Measurements from ENCODE around the gene ALG1.
"Not testable (repeated sequence)": the region's sequence is repeated elsewhere in the genome, so short reads cannot be mapped to it uniquely, and the experiment has no call there.

Gene ALG1

DNA sequence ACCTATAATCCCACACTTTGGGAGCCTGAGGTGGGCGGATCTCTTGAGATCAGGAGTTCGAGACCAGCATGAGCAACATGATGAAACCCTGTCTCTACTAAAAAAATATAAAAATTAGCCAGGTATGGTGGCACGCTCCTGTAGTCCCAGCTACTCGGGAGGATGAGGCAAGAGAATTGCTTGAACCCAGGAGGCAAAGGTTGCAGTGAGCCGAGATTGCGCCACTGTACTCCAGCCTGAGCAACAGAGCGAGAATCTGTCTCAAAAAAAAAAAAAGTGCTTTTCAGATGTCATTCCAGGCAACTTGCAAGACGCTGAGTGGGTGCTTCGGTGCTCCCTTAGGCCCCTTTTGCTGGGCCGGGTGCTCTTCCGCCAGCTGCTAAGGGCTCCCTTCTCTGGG is 27.1 kb upstream of the ALG1 start:
- not testable (repeated sequence) for DNase-seq (ENCODE audit: low read depth in 3 of 3)

- DNase-seq (ENCODE audit: low read depth in 3 of 3), result no peak
These were observed 26.0 kb upstream of the ALG1 start for GRCh38 chr16:5045499-5046115.

GRCh38 chr16:5046914-5047313 is 24.7 kb upstream of the ALG1 start:
- DNase-seq (ENCODE audit: low read depth in 3 of 3), result no peak

DNA sequence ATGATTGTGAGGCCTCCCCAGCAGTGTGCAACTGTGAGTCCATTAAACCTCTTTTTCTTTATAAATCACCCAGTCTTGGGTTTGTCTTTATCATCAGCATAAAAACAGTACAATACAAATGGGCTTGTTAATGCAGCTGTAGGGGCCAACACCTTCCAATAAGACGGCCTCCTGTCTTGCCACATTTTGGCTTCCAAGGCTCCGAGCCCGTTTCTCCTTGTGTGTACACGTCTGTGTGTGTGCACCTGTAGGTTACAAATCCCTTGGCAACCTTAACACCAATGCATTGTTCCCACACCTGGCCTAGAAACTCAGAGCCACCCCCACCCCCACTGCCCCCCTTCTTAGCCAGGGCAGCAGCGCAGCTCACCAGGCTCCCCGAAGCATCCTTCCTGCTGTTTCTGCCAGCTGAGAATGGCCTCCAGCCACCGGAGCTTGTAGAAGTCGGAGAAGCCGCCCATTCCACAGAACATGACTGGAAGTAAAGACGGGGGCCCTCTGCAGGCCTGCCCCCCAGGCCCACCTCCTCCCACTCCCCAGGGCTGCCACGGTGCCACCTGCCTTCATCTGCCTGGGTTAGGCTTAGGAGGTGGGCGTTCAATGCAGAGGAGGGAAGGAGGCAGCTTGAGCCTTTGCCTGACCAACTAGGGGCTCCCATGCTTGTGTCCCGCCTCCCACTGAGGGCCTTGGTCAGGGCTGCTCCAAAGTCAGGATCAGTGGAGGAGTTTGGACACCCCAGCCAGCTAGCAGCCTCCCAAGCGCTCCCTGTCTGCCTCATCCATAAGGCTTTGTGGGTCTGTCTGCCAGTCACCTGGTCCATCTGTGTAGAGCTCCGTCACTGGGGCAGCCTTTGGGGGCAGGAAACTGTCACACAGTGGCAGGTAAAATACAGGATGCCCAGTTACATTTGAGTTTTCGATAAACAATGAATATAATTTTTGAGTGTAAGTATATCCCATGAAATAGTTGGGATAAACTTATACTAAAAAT is 16.5 kb upstream of the ALG1 start:
- no peak for DNase-seq (ENCODE audit: low read depth in 3 of 3)

DNA sequence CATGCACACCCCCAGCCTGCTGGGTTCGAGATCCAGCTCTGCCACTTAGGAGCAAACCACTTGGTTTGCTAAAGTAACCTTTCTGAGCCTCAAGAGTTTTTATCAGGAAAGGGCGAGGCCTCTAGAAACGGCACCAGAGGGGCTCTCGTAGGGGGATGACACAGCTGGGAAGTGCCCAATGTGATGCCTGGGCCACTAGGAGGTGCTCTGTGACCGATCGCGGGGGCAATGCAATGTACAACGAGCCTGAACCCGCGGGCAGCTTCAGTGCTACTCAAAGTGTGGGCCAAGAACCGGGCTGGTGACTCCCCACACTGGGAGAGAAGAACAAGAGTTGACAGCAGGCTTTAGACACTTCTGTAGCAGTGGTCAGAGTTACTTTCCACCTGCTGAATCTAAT is 15.3 kb upstream of the ALG1 start:
- DNase-seq (ENCODE audit: low read depth in 3 of 3), result no peak

GRCh38 chr16:5058476-5058875 is 13.2 kb upstream of the ALG1 start:
- DNase-seq (ENCODE audit: low read depth in 3 of 3), result no peak

DNA sequence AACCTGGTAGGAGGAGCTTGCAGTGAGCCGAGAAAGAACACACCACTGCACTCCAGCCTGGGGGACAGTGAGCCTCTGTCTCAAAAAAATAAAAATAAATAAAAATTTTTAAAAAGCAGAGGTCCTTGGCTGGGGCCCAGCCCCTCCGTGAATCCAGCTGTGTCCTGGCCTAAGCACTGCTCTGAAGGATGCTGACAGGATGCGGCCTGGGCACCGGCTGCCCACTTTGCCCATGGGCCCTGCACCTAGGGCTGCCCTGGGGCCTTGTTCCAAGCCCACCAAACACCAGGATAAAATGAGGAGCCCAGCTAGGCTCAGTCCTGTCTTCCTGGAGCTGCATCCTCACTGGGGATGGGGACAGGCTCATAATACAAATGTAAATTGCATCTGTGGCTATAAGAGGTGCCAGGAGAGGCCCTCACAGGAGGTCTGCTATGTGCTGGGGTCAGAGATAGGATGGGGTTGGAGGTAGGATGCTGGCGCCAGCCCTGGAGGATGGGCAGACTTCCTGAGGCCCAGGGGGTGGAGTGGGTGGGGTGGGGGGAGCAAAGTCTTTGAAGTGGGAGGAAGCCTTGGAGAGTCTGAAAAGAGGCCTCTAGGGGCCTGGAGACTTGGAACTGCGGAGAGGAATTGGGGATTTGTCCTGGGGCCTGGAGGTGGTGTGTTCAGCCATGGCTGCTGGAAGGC is 12.1 kb upstream of the ALG1 start:
- DNase-seq (ENCODE audit: low read depth in 3 of 3), result no peak

- DNase-seq (ENCODE audit: low read depth in 3 of 3), result no peak
These were observed 11.5 kb upstream of the ALG1 start for GRCh38 chr16:5060073-5060641.

GRCh38 chr16:5062051-5062450 is 9.6 kb upstream of the ALG1 start:
- no peak for DNase-seq (ENCODE audit: low read depth in 3 of 3)

- DNase-seq (ENCODE audit: low read depth in 3 of 3), result no peak
These were observed 8.6 kb upstream of the ALG1 start for GRCh38 chr16:5062790-5063765.

- DNase-seq (ENCODE audit: low read depth in 3 of 3), result no peak
These were observed 6.7 kb upstream of the ALG1 start for GRCh38 chr16:5064915-5065314.

DNA sequence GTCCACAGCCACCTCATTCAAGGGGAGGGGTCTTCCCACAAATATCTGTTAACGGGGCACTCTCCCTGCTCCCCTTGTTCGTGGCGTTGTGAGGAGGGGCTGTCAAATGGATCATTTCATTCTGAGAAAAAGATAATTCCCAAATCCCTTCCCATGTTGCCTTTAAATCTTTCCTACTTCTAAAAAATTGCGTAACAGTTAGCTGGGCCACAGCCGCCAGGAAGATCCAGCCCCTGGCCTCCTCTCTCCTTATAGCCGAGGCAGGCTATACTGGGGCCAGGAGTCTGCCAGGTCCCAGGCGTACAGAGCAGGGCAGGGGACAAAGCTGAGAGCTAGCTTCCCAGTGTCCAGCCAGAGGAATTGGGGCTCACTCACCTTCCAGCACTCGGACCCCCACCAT is 6.3 kb upstream of the ALG1 start:
- DNase-seq (ENCODE audit: low read depth in 3 of 3), result no peak

- no peak for DNase-seq (ENCODE audit: low read depth in 3 of 3)
These were observed 5.8 kb upstream of the ALG1 start, which contains the start of gene C16orf89 for GRCh38 chr16:5065813-5066212. Gene C16orf89 (minus strand): TSS chr16:5065956. CDS start chr16:5065908, 48 bp downstream.

DNA sequence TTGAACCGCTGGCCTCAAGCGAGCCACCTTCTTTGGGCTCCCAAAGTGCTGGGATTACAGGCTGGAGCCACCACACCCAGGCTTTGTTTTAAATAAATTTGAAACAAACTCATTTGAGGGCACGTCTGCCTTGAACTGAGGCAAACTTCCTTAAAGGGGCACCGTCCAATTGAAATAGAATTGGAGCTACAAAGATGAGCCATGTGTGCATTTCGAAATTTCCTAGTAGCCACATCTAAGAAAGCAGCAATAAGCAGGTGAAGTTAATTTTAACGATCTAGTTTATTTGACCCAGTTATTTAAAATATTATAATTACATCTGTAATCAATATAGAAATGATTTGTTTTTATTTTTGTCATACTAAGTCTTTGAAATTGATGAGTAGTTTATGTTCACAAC is 5.1 kb upstream of the ALG1 start:
- no peak for DNase-seq (ENCODE audit: low read depth in 3 of 3)

DNA sequence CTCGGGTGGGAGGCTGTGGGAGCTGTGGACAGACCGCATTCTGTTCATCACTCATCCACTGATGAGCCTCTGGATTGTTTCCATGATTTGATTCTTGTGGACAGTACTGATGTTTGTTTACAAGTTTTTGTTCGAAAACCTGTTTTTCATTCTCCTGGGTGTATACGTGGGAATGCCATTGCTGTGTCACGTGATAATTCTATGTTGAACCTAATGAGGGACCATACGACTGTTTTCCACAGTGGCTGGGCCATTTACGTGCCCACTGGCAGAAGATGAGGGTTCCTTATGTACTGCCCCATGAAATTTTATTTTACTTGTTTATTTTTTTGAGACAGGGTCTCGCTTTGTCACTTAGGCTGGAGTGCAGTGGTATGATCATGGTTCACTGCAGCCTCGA is 2.6 kb upstream of the ALG1 start:
- no peak for DNase-seq (ENCODE audit: low read depth in 3 of 3)

DNA sequence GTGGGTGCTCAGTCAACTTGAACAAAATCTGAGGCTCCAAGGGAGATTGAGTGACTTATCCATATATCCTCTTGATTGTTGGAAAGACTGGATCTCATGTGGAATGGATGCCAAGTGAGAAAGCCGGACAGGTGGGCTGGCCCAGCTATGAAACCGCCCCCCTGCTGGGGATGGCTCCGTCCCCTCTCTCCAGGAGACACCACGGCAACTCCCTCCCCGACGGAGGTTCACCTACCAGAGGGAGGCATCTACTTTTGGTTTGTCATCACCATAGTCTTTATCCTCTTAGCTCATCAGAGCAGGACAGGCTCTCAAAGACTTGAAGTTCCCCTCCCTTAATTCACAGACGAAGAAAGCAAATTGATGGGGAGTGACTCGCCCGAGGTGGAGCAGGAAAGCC is 1.8 kb upstream of the ALG1 start:
- no peak for DNase-seq (ENCODE audit: low read depth in 3 of 3)

DNA sequence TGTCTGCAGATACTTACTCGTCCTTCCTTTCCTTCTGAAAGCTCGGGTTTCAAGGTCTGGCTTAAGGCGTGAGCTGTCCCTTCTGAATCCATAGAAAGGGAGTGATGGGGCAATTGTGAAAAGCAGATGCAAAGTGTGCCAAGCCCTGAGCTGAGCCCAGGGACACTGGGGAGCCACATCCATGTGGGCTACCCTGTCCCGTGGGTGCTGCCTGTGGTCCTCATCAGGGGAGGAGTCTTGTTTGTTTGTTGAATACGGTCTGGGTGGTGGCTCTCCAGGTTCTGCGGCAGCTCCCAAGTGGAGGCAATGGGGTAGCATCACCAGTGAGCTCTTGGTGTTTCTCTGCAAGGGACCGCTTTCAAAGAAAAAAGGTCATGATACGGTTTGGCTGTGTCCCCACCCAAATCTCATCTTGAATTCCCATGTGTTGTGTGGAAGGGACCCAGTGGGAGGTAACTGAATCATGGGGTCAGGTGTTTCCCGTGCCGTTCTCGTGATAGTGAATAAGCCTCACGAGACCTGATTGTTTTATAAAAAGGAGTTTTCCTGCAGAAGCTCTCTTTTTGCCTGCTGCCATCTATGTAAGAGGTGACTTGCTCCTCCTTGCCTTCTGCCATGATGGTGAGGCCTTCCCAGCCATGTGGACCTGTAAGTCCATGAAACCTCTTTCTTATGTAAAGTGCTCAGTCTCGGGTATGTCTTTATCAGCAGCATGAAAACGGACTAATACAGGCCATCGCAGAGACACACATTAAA is 1.0 kb upstream of the ALG1 start:
- no peak for DNase-seq (ENCODE audit: low read depth in 3 of 3)

- DNase-seq (ENCODE audit: low read depth in 3 of 3), result no peak
These were observed 332 bp upstream of the ALG1 start for GRCh38 chr16:5071341-5071680.

GRCh38 chr16:5072334-5073278 is 963 bp downstream of the ALG1 start:
- no peak for DNase-seq (ENCODE audit: low read depth in 3 of 3)

Measured in stimulated activated CD4-positive, alpha-beta T cell treated with anti-CD3 and anti-CD28 coated beads, TNF-alpha, amount 100 ng/mL, for 4 hours (primary cell).